22Rv1 (cell line): ENCODE measurements around the gene PODXL.

ENCODE experiments used
- CTCF ChIP-seq: fragments of 450-650 bp; IDR thresholded peaks from 2 replicates; pipeline ENCODE4 v1.5.1; 2017; ENCODE audit warnings: mild to moderate bottlenecking
- ZFX ChIP-seq: fragments of 450-650 bp; IDR thresholded peaks from 2 replicates; pipeline ENCODE4 v1.6.1; 2017; ENCODE audit warnings: antibody characterized with exemption, borderline replicate concordance

GRCh38 chr7:131602304-131602993 lies 46.0 kb upstream of the PODXL start:
- TF ChIP-seq CTCF (no peak), ZFX (no peak)
